ENCODE data around the gene SORCS2.

- TF ChIP-seq CEBPB (IDR thresholded peaks at IDR 0.05): no peak
- no peak for TF ChIP-seq TCF12 (IDR thresholded peaks at IDR 0.05; ENCODE audit: low read depth)
- TF ChIP-seq TAF1 (IDR thresholded peaks at IDR 0.05; ENCODE audit: low read depth): no peak
- no peak for TF ChIP-seq USF1 (IDR thresholded peaks at IDR 0.05)
- TF ChIP-seq REST (IDR thresholded peaks at IDR 0.05; ENCODE audit: low read depth): no peak
- no peak for TF ChIP-seq RAD21 (IDR thresholded peaks at IDR 0.05; ENCODE audit: low read depth)
- TF ChIP-seq EP300 (IDR thresholded peaks at IDR 0.05; ENCODE audit: borderline replicate concordance): no peak
- no peak for TF ChIP-seq FOXM1 (IDR thresholded peaks at IDR 0.05; ENCODE audit: borderline replicate concordance, low read depth)
- no peak for TF ChIP-seq EGR1 (IDR thresholded peaks at IDR 0.05)
- TF ChIP-seq TEAD4 (IDR thresholded peaks at IDR 0.05): no peak
- no peak for TF ChIP-seq MAX (IDR thresholded peaks at IDR 0.05)
Observed at GRCh38 chr4:7278981-7279380, 86.6 kb downstream of the SORCS2 start.

Data from Ishikawa (cell line).